SW 1271 (cell line): ENCODE data around the gene PTPRT.

Source experiments
- DNase-seq, 2 experiments: peaks; one replicate each; lab custom pipeline; 2025; lab: John Stamatoyannopoulos, UW

PTPRT gene

DNA sequence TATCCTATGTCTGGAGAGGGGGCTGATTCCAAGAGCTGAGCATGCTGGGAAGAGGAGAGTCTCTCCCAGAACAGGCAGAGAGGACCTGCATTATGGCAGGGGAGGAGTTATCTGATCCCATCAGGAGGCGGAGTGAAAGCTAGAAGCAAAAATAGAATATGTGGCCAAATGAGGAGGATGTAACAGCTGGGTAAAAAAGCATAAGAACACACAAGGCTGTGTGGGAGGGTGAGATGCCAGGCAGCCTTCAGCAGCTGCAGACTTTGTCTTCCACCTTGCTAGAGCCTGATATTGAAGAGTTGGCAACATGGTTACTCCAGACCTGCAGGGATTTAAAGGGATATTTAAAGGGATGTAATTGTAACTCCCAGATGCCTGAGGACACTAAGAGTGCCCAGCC is 167.1 kb downstream of the PTPRT start:
- no peak for DNase-seq

DNA sequence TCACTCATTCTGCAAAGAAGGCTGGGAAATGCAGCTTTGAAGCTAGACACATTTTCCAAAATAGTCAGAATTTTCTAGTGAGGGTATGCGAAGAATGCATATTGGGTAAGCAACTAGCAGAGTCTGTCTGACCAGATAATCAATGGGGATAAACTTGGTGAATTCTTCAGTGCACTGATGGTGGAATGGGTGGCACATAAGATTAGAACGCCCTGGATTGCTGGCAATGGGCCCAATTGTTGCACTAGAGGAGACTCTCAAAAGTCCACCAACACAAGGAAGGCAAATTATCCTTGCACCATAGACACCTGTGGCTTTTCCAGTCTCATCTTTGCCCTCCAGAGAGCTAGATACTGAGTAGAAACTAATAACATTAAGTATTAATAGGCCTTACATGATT is 167.6 kb downstream of the PTPRT start:
- no peak for DNase-seq

DNA sequence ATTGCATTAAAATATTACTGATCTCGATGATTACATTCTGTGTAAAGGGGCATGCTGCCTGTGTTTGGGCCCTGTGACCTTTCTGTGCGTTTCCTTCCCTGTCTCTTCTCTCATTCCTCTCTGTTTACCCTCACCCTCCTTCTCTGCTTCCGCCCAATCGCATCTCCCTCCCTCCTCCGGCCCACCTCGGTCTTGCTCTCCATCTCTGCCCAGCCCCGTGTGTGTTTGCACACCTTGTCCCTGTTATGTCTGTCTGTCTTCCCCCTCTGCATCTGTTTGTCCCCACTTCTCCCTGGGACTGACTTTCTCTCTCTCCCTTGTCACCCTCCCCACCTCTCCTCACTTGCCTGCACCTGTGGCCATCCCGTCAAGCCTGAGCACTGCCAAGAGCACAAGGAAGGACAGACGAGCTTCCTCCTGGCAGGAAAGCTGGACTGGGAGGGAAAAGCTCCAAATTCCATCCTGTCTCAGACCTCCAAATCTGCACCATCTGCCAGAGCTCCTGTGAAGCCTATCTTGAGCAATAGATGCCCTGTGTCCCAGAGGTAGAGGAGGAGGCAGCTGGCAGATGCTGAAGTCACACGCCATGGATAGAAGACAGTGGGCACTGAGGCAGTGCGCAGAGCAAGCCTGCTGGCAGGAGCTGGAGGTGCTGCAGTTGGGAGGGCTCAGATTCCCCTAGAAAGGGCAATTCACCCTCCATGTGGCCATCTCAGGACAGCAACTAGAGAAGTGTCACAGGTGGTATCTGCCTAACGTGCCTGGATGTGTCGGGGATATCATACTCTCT is 172.3 kb downstream of the PTPRT start:
- no peak for DNase-seq

DNA sequence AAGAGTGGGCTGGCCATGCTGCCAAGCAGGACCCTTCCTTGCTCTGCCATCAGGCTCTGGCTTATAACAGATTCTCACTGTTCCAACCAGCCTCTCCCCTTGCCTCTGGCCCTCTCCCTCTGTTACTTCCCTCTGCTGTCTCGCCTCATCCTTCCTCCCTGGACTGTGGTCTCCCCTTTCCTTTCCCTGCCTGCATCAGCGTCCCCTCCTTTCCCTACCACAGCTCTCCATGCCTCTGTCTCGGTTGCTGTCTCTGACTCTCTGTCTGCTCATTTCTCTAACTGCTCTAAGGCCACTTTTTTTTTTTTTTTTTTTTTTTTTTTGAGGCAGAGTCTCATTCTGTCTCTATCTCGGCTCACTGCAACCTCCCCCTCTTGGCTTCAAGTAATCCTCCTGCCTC is 173.4 kb downstream of the PTPRT start:
- DNase-seq = no peak

DNA sequence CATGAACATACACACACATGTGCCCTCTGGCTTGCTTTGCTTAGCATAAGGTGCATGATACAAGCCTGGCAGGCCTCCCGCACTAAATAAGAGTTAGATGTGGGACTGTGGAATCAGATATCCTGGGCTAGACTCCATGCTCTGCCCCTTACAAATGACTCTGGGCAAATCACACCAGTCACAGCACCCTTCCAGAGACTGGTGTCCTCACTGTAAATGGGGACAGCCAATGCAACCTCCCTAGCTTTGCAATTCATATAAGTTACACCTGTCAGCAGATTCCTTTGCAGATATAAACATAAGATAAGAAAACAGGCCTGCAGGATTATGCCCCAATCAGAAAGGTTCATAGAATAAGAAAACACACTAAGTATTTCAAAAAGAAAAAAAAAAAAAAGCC is 174.1 kb downstream of the PTPRT start:
- no peak for DNase-seq

DNA sequence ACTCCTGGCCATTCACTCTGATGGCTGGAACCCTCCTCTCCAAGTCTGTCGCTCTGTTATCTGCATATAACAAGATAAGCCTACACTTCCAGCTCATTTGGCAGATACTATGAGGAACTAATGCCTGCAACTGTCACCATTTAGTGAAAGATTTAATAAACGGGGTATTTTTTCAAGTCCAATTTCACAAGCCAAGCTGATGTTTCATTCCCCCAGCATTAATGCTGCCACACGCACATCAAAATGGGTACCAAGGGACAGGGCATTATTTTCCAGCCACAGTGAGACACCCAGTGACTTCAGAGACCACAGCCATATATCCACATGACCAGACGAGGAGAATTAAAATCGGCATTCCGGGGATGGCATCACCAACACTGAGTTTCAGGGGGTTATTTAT is 175.5 kb downstream of the PTPRT start:
- no peak for DNase-seq

DNA sequence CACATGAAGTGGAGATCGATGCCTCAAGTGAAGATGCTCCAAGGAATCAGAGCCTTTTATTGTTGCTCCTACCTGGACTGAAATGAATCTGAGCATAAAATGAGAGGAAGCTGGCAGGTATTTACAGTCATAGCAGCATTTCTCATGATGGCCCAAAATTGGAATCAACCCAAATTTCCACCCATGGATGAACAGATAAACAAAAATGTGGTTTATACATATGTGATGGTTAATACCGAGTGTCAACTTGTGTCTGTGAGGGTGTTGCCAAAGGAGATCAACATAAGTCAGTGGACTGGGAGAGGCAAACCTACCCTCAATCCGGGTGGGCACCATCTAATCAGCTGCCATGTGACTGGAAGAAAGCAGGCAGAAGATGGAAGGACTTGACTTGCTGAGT is 178.2 kb downstream of the PTPRT start:
- no peak for DNase-seq

DNA sequence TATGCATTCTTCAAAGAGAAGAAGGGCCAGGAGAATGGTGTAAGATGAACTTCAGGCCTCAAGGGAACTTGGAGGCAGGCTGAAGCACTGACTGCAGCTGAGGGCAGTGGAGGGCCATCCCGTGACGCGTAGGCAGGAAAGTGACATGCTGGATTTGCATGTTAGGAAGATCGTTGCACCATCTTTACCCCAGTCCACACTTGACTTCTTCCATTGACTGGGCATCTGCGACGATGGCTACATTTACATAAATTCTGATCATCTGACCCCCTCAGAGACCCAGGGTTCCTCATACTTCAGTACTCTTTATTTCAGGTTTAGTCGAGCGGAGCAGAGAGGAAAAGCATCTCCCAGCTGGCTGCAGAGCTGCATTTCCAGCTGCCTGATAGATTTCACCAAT is 180.2 kb downstream of the PTPRT start:
- DNase-seq = no peak

DNA sequence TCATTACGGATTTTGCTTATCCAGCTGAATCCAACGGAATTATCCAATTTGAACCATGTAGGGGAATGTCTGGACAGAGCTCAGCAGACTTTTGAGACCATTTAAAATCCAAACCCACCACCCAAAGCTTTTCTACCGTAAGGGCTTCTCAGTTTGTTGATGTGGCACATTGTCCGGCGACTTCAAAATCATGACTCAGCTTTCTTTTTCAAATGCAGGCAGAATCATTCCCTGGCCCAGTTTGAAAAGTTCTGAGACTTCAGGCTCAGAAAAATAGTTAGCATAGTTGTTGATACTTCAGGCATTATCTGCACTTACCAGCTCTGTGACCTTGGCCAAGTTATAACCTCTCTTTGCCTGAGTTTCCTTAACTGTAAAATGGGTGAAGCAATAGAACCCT is 182.2 kb downstream of the PTPRT start:
- no peak for DNase-seq

DNA sequence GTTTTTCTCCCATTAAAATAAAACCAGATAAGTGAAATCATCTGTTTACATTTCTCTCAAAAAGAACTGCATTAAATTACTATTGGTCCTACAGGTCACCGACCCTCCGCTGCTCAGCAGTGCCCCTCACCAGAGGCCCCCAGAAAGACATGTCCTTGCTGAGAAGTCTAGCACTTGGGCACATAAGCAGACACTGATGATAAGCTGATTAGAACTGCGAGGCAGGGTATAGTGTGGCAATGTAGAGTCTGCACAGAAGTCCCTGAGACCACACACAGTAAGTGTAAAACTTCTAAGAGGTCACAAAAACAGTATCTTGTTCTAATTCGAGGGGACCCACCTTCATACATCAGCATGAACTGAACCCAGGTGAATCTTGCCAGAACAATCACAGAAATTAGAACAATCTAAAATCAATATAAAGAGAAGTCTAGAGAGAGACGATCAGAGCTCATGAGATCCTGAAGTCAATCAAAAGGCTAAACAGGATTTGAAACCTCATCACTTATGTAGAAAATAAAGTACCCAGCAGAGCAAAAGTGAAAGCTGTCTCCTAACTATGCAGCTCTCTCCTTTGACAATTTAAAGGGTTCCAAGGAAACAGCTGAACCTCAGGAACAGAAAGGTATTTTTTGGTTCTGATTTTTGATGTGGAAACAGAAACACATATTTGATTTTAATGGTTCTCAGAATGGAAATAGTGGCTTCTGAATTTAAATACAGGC is 182.9 kb downstream of the PTPRT start:
- no peak for DNase-seq

DNA sequence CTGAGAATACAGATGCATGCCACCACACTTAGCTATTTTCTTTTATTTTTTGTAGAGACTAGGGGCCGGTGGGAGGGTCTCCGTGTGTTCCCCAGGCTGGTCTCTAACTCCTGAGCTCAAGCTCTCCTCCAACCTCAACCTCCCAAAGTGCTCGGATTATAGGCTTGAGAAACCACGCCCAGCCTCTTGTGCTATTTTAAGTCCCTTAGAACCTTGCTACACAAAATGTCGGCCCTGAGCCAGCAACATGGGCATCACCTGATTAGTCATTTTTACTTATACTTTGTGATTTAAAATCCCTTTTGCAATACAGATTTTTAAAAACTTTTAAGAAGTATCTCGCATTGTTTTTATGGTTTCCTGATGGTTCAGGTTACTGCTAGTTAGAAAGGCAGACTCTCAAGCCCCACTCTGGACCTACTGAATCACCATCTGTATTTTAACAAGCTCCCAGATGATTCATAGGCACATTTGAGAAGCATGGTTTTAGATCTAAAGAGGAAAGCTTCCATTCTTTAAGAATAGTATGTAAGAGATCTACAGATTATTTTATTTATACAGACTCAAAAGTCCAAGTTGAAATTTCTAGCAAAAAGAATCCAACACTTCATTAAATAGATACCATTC is 186.3 kb downstream of the PTPRT start:
- no peak for DNase-seq

DNA sequence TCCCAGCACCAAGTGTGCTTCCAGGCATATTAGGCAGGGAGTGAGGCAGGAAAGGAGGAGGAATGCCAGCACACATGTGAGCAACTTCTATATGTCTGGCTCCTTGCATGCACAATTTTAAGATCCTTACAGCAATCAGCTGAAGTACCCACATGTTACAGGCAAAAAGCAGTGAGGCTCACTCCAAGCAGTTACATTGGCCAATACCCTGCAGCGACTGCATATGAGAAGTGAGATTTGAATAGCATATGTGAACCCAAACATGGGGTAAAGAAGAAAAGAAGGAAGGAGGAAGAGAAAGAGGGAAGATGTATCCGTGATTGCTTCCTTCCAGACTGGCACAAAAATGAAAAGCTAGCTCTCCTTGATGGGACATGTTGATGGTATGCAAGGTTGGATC is 193.6 kb downstream of the PTPRT start:
- DNase-seq = no peak

DNA sequence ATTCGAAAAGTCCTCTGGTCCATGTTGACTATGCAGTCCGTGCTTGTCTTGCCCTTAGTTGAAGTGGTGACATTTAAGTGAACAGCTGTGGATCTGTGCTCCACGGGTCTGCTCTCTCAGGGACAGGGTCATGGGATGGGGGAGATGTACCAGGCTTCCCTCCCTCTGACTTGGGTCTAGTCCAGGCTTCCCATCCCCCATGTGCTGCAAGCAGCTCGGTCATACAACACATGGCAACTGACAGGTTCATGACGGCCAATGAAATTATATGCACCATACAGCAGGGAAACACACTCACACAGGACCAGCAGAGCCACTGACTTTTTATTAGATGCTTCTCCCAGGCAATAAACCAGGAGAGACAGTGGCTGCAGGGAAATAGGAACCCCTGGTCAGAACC is 201.4 kb downstream of the PTPRT start:
- no peak for DNase-seq

DNA sequence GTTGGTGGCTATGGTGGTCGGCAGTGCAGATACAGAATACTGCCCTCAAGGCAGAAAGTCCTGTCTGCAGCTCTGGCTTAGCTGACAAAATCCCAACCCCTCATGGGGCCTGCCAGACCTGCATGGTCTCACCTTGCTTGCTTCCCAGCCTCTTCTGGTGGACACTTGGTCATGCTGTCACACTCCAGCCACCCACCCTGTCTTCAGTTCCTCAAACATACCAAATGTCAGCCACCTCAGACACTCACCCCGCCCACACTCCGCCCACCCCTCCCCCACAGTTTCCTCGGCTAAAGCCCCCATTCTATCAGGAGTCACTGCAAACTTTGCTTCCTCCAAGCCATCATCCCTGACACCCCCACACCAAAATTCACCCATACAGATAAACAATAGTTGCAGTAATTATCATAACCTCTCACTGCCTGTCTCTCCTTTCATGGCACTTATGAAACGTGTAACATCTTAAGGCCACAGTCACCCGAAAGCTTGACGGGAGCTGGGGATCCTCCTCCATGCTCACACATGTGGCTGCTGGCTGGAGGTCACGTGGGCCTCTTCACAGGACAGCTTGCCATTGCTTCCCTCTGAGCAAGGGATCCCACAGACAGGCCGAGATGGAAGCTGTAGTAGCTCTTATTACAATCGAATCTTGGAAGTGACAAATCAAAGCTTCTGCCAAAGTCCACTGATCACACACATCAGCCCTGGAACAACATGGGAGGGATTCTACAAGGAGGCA is 202.2 kb downstream of the PTPRT start:
- no peak for DNase-seq

DNA sequence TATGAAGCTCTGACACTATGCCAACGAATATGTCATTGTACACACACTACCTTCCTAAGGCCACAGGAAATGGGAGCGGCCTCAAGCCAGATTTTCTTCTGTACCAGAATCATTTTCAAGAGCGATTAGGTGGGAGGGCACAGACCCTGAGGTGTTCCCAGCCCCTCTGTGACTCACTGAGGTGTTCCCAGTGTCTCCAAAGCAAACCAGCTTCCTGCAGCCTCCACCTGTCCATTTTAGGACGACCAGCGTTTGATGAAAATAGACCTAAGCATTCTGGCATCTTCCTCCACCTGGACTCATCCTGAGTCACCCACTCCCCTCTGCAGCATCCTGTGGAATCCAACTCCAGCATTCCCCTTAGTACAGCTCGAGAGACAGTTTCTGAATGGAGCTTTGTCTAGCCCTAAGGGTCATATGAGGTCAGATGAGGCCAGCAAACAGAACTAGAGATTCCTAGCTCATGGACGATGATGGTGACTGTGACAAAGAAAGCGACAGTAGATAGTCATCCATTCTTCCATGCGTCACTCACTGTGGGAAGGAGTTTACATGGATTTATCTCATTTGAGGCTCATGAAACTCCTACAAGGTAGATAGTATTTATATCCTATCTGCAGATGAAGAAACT is 203.4 kb downstream of the PTPRT start:
- DNase-seq = no peak

DNA sequence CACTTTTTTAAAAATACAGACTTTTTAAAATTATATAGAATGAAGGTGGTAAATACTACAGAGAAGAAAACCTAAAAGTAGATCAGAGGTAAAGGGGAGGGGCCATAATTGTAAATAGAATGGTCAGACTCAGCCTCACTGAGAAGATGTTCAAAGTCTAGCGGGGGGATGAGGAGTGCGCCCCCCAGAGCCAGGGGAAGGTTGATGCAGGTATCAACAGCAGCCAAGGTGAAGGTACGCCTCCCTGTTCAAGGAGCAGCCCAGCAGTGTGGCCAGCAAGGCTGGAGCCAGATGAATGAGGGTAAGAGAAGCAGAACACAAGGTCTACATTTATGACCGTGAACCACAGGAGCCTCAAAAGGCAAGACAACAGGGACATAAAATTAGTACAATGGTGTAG is 204.1 kb downstream of the PTPRT start:
- DNase-seq = no peak

DNA sequence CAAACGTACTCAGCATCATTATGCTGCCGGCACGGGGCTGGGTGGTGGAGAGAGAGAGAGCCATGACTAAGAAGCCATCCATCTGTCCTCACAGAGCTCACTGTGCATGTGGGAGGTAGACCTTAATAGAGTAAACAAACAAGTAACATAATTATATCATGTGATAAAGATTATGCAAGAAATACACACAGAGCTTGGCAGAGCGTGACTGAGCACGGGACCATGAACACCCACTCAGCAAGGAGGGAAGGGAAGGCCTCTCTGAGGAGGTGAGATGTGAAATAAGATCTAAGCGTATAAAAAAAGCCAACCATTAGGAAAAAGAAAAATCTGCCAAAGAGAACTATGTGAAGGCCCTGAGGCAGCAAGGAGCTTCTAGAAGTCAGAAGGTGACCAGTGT is 207.5 kb downstream of the PTPRT start:
- no peak for DNase-seq

DNA sequence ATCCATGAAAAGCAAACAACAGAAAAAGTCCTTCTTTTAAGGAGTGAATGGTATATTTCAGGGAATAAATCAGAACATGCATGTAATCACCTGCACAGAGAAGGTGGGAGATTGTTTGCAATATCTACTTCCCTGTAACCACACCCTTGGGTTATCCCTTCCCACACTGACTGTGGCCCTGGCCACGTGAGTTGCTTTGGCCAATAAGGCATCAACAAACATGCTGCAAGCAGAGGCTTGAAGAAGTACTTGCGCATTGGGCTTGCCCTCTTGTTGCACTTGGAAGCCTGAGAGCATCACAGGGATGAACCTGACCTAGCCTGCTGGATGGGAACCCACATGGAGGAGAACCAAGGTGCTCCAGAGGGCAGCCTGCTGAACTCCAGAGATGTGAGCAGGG is 208.5 kb downstream of the PTPRT start:
- DNase-seq = no peak

DNA sequence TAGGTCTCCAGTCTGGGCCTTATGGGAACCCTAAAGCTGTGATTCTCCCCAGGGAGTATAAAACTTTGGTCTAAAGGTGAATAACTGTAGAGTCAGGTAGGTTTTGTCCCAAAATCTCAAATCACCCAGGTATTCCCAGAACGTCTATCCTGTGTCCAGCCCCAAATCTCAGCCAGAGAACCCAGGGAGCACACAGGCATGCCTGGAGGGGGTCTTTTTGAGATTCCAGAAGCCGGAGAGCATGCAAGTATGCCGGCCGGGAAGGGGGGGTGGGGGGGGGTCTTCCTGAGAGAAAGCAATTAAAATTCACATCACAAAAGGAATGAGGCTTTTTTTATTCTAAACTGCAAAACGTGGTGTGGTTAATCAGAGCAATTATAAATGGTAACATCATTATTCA is 210.0 kb downstream of the PTPRT start:
- DNase-seq = no peak

DNA sequence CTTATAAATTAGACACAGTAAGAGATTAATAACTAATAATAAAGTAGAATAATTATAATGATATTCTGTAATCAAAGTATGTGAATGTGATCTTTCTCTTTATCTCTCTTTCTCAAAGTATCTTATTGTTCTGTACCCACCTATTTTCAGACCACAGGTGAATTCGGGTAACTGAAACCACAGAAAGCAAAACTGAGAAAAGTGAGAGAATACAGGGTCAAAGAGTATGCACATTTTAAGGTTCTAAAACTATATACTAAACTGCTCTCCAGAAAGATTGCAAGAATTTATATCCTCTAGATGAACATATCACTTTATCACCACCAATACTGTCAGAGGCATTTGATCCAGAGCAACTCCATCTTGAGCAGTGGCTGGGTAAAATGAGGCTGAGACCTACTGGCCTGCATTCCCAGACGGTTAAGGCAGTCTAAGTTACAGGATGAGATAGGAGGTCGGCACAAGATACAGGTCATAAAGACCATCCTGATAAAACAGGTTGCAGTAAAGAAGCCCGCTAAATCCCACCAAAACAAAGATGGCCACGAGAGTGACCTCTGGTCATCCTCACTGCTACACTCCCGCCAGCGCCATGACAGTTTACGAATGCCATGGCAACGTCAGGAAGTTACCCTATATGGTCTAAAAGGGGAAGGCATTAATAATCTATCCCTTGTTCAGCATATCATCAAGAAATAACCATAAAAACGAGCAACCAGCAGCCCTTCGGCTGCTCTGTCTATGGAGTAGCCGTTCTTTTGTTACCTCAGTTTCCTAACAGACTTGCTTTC is 211.3 kb downstream of the PTPRT start:
- no peak for DNase-seq

DNA sequence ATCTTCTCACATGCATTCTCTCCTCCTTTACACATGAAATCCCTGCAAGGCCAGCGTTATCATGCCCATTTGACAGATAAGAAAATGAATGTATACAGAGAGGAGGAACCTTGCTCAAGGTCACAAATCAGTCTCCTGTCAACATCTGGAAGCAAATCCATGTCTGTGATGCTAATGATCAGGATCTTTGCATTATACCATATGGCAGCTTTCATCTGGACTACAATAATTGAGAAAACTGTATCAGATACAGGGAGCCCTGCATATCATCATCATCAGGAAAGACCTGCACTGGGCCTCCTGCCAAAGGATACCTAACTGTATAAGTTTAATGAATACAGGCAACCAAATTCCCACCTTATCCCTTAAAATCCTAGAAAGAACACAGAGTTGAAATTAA is 213.7 kb downstream of the PTPRT start:
- no peak for DNase-seq
